ENCODE results near the gene SMC4. TPM values are rescaled to one million over a fixed set of nuclear protein-coding genes. Genes with fewer than 3 reads are reported as not detected.

SMC4 gene
- total and polyA plus RNA-seq, 4 donors = 20.4 to 33.0 (median 25.8) TPM

- no peaks in the 10 kb centered on the region for H3K9me3 ChIP-seq (ENCODE audit: control insufficient read depth, low read length)
- DNase-seq = no peak
- whole genome bisulfite sequencing, 2 donors = 95 to 98% methylated on average over 2 of the region's 2 CpGs
- no peaks in the 10 kb centered on the region for H3K36me3 ChIP-seq (ENCODE audit: control insufficient read depth in 1 of 2, insufficient read depth in 2 of 2, low read length in 1 of 2)
- no peak overlapping the region for H3K4me3 ChIP-seq (ENCODE audit: low read length in 2 of 2)
- ATAC-seq (ENCODE audit: low FRiP score) = no peak
- H3K27ac ChIP-seq (ENCODE audit: low read depth in 1 of 2, low read length in 2 of 2) = no peak overlapping the region
- intact Hi-C loops (cut with DNase I) = no loop called here
- no peaks in the 10 kb centered on the region for H3K27me3 ChIP-seq (ENCODE audit: control insufficient read depth in 1 of 2, insufficient read depth in 2 of 2, low read length in 1 of 2)
- peaks cover 0 to 1% of the 10 kb centered on the region in 2 donors for H3K4me1 ChIP-seq (ENCODE audit: control insufficient read depth in 1 of 2, insufficient read depth in 2 of 2, low read length in 2 of 2)
These were observed 25.8 kb upstream of the SMC4 start for GRCh38 chr3:160373655-160374054.

GRCh38 chr3:160374472-160374871 lies 25.0 kb upstream of the SMC4 start:
- DNase-seq = no peak
- no peak overlapping the region for H3K4me3 ChIP-seq (ENCODE audit: low read length in 2 of 2)
- no peak overlapping the region for H3K27ac ChIP-seq (ENCODE audit: low read depth in 1 of 2, low read length in 2 of 2)
- H3K27me3 ChIP-seq (ENCODE audit: control insufficient read depth in 1 of 2, insufficient read depth in 2 of 2, low read length in 1 of 2) = no peaks in the 10 kb centered on the region
- no peak for ATAC-seq (ENCODE audit: low FRiP score)
- 39 to 66% methylated on average over 2 of the region's 2 CpGs for WGBS, 2 donors
- no peaks in the 10 kb centered on the region for H3K9me3 ChIP-seq (ENCODE audit: control insufficient read depth, low read length)
- H3K36me3 ChIP-seq (ENCODE audit: control insufficient read depth in 1 of 2, insufficient read depth in 2 of 2, low read length in 1 of 2) = no peaks in the 10 kb centered on the region
- intact Hi-C loops (cut with DNase I) = no loop called here
- peaks cover 0 to 1% of the 10 kb centered on the region in 2 donors for H3K4me1 ChIP-seq (ENCODE audit: control insufficient read depth in 1 of 2, insufficient read depth in 2 of 2, low read length in 2 of 2)

GRCh38 chr3:160374925-160375324 lies 24.5 kb upstream of the SMC4 start:
- Histone ChIP-seq H3K36me3 (ENCODE audit: control insufficient read depth in 1 of 2, insufficient read depth in 2 of 2, low read length in 1 of 2) (no peaks in the 10 kb centered on the region), H3K4me1 (ENCODE audit: control insufficient read depth in 1 of 2, insufficient read depth in 2 of 2, low read length in 2 of 2) (peaks cover 0 to 1% of the 10 kb centered on the region in 2 donors), H3K27me3 (ENCODE audit: control insufficient read depth in 1 of 2, insufficient read depth in 2 of 2, low read length in 1 of 2) (no peaks in the 10 kb centered on the region), H3K9me3 (ENCODE audit: control insufficient read depth, low read length) (no peaks in the 10 kb centered on the region), H3K4me3 (ENCODE audit: low read length in 2 of 2) (no peak overlapping the region), H3K27ac (ENCODE audit: low read depth in 1 of 2, low read length in 2 of 2) (no peak overlapping the region)
- no peak for DNase-seq
- no peak for ATAC-seq (ENCODE audit: low FRiP score)
- 9 to 24% methylated on average over 1 of the region's 1 CpG for WGBS, 2 donors
- intact Hi-C loops (cut with DNase I) = no loop called here

- Histone ChIP-seq H3K36me3 (ENCODE audit: control insufficient read depth in 1 of 2, insufficient read depth in 2 of 2, low read length in 1 of 2) (peaks cover 0 to 3% of the 10 kb centered on the region in 2 donors), H3K9me3 (ENCODE audit: control insufficient read depth, low read length) (no peaks in the 10 kb centered on the region), H3K27me3 (ENCODE audit: control insufficient read depth in 1 of 2, insufficient read depth in 2 of 2, low read length in 1 of 2) (no peaks in the 10 kb centered on the region), H3K27ac (ENCODE audit: low read depth in 1 of 2, low read length in 2 of 2) (no peak overlapping the region), H3K4me3 (ENCODE audit: low read length in 2 of 2) (no peak overlapping the region), H3K4me1 (ENCODE audit: control insufficient read depth in 1 of 2, insufficient read depth in 2 of 2, low read length in 2 of 2) (peaks cover 0 to 1% of the 10 kb centered on the region in 2 donors)
- DNase-seq (no peak), ATAC-seq (ENCODE audit: low FRiP score) (no peak)
- 97 to 98% methylated on average over 2 of the region's 2 CpGs for WGBS, 2 donors
- intact Hi-C loops (cut with DNase I) = no loop called here
These were observed 22.8 kb upstream of the SMC4 start for GRCh38 chr3:160376681-160377080.

GRCh38 chr3:160378331-160379109 lies 20.9 kb upstream of the SMC4 start:
- no peak for ATAC-seq (ENCODE audit: low FRiP score)

GRCh38 chr3:160379628-160380214 lies 19.7 kb upstream of the SMC4 start:
- Histone ChIP-seq H3K36me3 (ENCODE audit: control insufficient read depth in 1 of 2, insufficient read depth in 2 of 2, low read length in 1 of 2) (peaks cover 0 to 3% of the 10 kb centered on the region in 2 donors), H3K27ac (ENCODE audit: low read depth in 1 of 2, low read length in 2 of 2) (no peak overlapping the region), H3K4me1 (ENCODE audit: control insufficient read depth in 1 of 2, insufficient read depth in 2 of 2, low read length in 2 of 2) (peaks cover 0 to 1% of the 10 kb centered on the region in 2 donors), H3K27me3 (ENCODE audit: control insufficient read depth in 1 of 2, insufficient read depth in 2 of 2, low read length in 1 of 2) (no peaks in the 10 kb centered on the region), H3K4me3 (ENCODE audit: low read length in 2 of 2) (no peak overlapping the region), H3K9me3 (ENCODE audit: control insufficient read depth, low read length) (no peaks in the 10 kb centered on the region)
- ATAC-seq (ENCODE audit: low FRiP score) (no peak), DNase-seq (no peak)
- WGBS, 2 donors = 89 to 90% methylated on average over 4 of the region's 4 CpGs
- intact Hi-C loops (cut with DNase I) = no loop called here

More at GRCh38 chr3:160378331-160379109, 20.9 kb upstream of the SMC4 start:
- no peak overlapping the region for H3K27ac ChIP-seq (ENCODE audit: low read depth in 1 of 2, low read length in 2 of 2)
- DNase-seq = no peak
- intact Hi-C loops (cut with DNase I) = no loop called here
- peaks cover 0 to 3% of the 10 kb centered on the region in 2 donors for H3K36me3 ChIP-seq (ENCODE audit: control insufficient read depth in 1 of 2, insufficient read depth in 2 of 2, low read length in 1 of 2)
- peaks cover 0 to 1% of the 10 kb centered on the region in 2 donors for H3K4me1 ChIP-seq (ENCODE audit: control insufficient read depth in 1 of 2, insufficient read depth in 2 of 2, low read length in 2 of 2)
- no peaks in the 10 kb centered on the region for H3K27me3 ChIP-seq (ENCODE audit: control insufficient read depth in 1 of 2, insufficient read depth in 2 of 2, low read length in 1 of 2)
- H3K9me3 ChIP-seq (ENCODE audit: control insufficient read depth, low read length) = no peaks in the 10 kb centered on the region
- 90 to 95% methylated on average over 1 of the region's 1 CpG for WGBS, 2 donors
- H3K4me3 ChIP-seq (ENCODE audit: low read length in 2 of 2) = no peak overlapping the region

- Histone ChIP-seq H3K4me3 (ENCODE audit: low read length in 2 of 2) (no peak overlapping the region), H3K27ac (ENCODE audit: low read depth in 1 of 2, low read length in 2 of 2) (no peak overlapping the region), H3K4me1 (ENCODE audit: control insufficient read depth in 1 of 2, insufficient read depth in 2 of 2, low read length in 2 of 2) (peaks cover 0 to 1% of the 10 kb centered on the region in 2 donors), H3K9me3 (ENCODE audit: control insufficient read depth, low read length) (no peaks in the 10 kb centered on the region), H3K36me3 (ENCODE audit: control insufficient read depth in 1 of 2, insufficient read depth in 2 of 2, low read length in 1 of 2) (peaks cover 0 to 3% of the 10 kb centered on the region in 2 donors), H3K27me3 (ENCODE audit: control insufficient read depth in 1 of 2, insufficient read depth in 2 of 2, low read length in 1 of 2) (no peaks in the 10 kb centered on the region)
- WGBS, 2 donors = 91 to 96% methylated on average over 1 of the region's 1 CpG
- DNase-seq (no peak), ATAC-seq (ENCODE audit: low FRiP score) (no peak)
- intact Hi-C loops (cut with DNase I) = no loop called here
These were observed 18.0 kb upstream of the SMC4 start for GRCh38 chr3:160381470-160381869.

GRCh38 chr3:160384639-160385318 lies 14.7 kb upstream of the SMC4 start:
- DNase-seq (no peak), ATAC-seq (ENCODE audit: low FRiP score) (no peak)
- Histone ChIP-seq H3K27me3 (ENCODE audit: control insufficient read depth in 1 of 2, insufficient read depth in 2 of 2, low read length in 1 of 2) (no peaks in the 10 kb centered on the region), H3K4me3 (ENCODE audit: low read length in 2 of 2) (no peak overlapping the region), H3K36me3 (ENCODE audit: control insufficient read depth in 1 of 2, insufficient read depth in 2 of 2, low read length in 1 of 2) (peaks cover 0 to 3% of the 10 kb centered on the region in 2 donors), H3K27ac (ENCODE audit: low read depth in 1 of 2, low read length in 2 of 2) (no peak overlapping the region), H3K4me1 (ENCODE audit: control insufficient read depth in 1 of 2, insufficient read depth in 2 of 2, low read length in 2 of 2) (no peaks in the 10 kb centered on the region), H3K9me3 (ENCODE audit: control insufficient read depth, low read length) (no peaks in the 10 kb centered on the region)
- intact Hi-C loops (cut with DNase I) = no loop called here
- 64 to 70% methylated on average over 5 of the region's 5 CpGs for WGBS, 2 donors

Data from aorta (tissue), 5 donors.